ENCODE results near the gene TUBE1.

The TUBE1 gene

DNA sequence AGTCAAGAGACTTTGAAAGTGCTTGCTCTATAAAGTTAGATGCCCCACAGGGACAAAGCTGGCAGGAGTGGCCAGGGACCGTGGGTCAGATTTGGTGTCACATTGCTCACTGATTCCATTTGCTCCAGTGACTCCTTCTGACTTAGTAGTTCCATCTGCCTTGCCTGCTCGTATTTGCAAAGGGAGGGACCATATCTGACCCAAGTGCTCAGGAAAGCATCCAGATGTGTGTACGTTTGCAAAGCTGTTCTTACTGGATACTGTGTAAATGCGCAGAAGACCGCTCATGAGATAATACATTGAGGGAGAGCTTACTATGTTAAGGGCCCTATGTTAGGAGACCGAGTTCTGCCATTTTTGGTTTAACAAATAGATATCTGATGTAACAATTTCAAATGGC, 54.6 kb downstream of the TUBE1 start:
- DNase-seq, result no peak

- DNase-seq, result no peak
Observed at GRCh38 chr6:112031960-112032359, 55.3 kb downstream of the TUBE1 start.

GRCh38 chr6:112030961-112031660, 56.2 kb downstream of the TUBE1 start:
- no peak for DNase-seq

DNA sequence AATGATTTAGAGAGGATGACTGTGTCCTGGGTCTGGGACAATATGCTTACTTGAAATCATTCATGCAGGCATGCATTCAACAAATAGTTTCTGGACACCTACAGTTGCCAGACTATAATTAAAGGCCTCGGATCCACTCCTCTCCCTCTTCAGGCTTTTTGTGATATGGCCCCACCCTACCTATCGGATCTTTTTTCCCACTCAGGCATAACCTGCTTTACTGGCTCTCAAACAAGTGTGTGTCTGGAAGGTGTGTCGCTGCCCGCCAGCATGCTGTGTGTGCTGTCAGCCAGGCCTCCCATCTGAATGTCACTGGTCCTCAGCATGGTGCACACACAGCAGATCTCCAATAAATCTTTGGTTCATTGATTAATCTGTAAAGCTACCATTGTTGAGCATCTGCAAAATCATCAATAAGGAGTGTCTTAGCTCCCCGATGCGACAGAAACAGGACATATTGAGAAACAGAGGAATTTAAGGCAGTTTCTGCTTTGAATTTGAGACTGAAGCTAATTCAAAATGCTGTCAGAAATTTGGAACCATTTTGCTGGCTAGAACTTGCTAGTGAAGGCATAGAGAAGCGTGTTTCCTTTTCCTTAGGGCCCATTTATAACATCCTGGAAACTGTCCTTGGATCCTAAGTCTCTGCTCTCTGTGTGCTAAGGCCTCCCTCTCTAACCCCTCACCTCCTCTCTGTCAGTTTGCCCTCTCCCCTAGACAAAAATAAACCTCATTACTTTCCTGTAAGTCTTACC, 56.9 kb downstream of the TUBE1 start:
- DNase-seq, result no peak

DNA sequence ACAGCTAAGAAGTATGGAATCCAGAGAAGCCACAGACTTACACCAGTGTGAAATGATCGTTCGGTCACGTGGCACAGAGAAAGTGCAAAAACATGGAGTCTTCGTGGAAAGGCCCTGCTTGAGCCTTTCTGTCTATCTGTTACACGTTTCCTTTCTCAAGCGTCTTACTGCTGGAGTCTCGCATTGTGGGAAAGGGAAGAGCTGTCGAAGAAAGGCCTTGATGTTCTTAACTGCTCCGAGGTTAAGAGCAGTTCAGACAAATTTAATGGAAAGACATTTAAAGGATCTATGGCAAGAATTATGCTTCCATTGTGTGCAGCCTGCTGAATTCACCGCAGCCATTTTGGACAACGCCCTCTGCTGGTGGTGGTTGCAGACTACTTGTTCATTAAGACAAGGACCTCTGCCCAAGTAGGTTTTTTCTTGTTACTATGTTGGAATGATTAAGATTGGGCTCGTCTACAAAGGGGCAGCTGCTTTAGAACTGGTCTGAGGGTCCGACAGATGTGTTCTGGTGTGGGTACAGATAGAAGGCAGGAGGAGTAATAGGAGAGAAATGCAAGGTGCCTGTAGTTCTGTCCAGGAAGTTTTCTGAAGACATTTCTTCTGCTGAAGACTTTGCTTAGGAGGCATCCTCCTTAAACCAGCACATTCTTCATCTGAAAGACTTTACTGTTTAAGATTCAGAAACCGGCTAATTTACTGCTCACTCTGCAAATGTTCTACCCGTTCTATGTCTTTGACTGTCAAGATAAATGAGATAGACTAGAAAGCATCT, 58.0 kb downstream of the TUBE1 start:
- peak in 1 of 2 donors; percentile 36 for DNase-seq

DNA sequence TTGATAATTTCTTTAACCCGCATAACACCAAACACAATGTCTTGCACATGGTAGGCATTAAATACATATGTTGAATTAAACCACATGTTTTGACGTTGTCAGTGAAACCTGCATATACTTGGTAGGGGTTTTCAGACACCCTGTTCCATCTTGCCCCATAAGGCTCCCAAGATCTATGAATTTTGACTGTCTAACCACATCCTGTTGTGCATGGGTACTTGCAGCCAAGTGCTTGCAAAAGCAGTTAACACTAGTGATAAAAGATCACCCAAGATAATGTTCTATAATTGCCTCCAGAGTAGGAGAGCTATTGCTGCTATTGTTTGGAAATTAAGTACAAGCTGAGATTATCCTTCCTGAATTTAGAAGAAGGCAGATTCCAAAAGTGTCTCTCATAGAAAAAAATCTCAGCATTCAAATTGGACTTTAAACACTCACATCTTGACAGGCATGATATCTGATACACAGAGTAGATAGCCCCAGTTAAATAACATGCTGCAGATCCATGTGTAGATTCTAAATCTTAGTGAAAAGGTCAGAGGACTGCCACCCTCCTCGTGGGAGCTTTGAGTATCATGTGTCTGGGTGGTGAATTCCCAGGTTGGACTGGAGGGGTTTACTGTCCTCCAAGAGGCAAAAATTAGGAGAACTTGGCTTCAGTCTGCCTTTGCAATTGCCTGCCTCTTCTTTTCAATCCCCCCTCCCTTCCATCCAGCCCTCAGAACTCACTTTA, 59.2 kb downstream of the TUBE1 start:
- DNase-seq, result no peak

DNA sequence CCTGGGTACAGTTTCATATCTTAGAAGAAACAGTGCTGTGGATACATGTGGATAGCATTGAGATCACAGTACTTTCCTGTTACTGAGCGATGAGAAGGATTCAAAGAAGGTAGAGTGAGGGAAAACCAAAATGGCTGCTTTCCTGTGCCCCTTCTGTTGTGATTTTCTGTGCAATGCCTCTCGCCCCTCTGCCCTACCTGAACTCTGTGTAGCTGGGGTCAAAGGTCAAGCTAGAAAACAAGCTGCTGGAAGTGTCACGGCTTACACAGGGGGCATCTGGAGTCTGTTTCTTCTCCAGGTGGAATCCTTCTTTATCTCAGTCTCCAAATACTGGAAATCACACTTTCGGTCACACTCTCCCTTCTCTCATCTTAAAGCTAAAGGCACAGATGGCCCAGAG, 60.3 kb downstream of the TUBE1 start:
- DNase-seq, result no peak

GRCh38 chr6:112024464-112024863, 62.8 kb downstream of the TUBE1 start:
- DNase-seq, result no peak

DNA sequence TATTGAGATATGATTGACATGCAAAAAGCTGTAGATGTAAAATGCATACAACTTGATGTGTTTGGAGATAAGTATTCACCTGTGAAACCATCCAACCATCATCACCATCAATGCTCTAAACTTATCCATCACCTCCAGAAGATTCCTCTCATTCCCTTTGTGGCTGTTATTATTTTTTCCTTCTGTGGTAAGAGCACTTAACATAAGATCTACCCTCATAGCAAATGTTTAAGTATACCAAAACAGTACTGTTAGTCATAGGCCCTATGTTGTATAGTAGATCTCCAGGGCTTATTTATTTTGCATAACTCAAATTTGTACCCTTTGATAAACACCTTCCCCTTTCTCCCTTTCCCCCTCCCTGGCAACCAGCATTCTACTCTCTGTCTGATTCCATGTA, 64.5 kb downstream of the TUBE1 start:
- no peak for DNase-seq

GRCh38 chr6:112021691-112022310, 65.5 kb downstream of the TUBE1 start:
- no peak for DNase-seq

Measured in hippocampal formation (tissue), 2 donors.